HG03064 (cell line): ENCODE measurements around the gene ARHGAP10.
"Not testable (repeated sequence)": the region's sequence is repeated elsewhere in the genome, so short reads cannot be mapped to it uniquely, and the experiment has no call there.

Source experiments
- ATAC-seq: cut with Tn5 transposase; IDR thresholded peaks from one replicate; pipeline ENCODE4 v1.9.1; 2021; ENCODE audit warnings: low read depth; ENCODE audit not compliant: unreplicated experiment

Gene ARHGAP10

DNA sequence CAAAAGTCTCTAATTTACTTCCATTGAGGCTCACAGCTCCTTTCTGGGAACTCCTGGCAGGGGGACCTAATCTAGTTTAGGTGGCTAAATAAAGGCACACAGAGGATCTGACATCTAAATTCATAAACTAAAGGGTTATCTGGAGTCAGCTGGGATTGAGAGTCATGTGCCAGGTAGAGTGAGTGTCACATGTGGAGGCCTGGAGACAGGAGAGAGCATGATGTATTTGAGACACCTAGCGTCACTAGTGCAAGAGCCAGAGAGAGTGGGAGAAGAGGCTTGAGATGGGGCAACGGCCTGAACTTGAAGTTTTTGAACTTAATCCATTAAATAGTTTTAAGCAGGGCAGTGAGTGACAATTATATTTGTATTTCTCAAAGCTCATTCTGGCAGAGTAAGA is 152.6 kb downstream of the ARHGAP10 start:
- no peak for ATAC-seq

DNA sequence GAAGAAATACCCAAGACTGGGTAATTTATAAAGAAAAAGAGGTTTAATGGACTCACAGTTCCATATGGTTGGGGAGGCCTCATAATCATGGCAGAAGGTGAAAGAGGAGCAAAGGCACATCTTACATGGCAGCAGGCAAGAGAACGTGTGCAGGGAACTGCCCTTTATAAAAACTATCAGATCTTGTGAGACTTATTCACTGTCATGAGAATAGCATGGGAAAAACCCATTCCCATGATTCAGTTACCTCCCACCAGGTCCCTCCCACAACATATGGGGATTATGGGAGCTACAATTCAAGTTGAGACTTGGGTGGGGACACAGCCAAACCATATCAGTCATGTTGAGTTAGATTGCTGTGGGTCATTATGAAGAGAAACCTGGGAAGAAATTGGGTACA is 153.3 kb downstream of the ARHGAP10 start:
- not testable (repeated sequence) for ATAC-seq

DNA sequence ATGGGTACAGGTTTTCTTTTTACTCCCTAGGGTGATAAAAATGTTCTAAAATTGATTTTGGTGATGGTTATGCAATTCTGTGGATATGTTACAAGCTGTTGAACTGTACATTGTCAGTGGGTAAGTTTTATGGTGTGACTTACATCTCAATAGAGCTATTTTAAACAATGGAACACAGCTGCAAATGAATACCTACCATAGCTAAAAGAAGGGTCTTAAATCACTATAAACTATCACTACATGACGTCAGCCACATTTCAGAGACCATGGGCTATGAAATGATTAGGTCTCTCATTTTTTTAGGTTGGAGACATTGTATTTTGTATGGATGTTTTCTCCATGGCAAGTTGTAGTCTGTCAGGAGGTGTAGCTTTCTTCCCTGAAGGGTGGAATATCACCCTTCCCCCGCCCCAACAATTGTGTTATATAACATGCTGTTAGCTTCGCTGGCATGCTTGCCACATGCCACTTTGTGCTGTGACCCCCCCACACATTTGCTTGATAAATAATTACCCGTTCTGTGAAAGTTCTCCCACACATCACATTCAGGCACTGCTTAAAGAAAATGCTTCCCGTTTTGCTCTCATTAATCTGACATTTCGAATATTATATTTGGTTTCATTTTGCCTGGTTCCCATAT is 159.7 kb downstream of the ARHGAP10 start:
- ATAC-seq: no peak

DNA sequence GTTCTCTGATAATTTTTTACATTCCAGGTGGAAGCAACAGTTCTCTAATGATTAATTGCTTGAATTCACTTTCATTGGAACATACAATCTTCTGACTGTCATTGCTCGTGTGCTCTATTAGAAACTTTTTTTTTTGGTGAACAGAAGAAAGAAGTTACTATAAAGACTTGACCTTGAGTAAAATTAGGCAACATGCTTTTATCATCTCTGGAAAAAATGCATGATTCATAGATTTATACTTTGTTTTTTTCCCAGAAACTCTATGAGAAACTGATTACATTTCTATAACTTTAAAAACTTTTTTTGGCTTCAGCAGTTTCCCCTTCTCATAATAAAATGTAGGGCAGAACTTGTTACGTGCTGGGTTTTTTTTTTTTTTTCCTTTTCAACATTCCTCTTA is 167.6 kb downstream of the ARHGAP10 start:
- ATAC-seq: no peak

DNA sequence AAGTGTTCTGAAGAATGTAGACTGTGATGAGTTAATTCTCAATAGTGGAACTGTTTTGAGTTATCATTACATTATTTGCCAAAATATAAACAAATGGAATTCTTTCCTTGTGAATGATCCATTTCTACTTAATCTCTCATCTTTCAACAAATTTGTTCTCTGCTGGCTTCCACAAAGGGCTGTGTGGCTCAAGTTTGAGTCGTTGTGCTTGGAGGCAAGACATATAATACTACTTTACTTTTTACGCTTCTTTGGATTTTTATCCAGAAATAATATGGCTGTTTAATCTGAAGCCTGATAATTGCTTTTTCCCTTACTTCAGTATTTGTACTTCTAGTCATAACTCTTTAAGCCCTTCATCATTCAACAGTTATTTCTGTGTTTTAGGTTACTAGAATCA is 169.5 kb downstream of the ARHGAP10 start:
- ATAC-seq: no peak

DNA sequence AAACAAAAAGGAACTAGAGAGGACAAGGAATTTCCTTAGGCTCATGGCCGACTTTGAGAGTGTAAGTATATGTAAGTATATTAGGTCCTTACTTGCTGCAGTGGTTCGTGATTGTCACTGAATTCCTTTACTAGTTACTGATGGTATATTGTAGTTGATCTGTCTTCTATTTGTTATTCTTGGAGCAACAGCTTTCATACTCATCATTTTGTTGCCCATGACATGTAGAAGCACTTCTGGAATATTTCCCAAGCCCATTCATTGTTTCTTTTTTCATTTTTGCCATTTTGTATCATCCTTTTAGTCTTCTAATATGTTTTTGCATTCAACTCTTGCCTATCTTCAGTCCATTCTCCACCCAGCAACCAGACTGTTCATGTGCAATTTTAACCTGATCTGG is 170.0 kb downstream of the ARHGAP10 start:
- no peak for ATAC-seq

DNA sequence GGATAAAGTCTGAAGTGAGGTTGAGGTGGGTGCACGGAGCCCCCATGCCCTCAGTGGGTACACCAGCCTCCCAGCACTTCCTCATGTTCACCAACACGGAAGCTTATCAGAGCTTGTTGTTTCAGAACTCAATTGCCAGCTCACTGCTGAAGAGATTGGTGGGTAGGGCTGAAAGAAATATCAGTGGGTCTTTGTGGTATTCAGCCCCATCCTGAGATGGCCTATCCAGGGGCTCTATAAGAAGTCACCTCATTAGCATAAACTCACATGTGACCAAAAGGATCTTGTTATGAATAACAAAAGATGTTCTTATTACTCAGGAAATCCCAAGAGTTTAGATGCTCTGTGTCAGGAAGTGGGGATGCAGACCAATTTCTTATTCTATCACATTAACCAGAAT is 177.3 kb downstream of the ARHGAP10 start:
- ATAC-seq: no peak

DNA sequence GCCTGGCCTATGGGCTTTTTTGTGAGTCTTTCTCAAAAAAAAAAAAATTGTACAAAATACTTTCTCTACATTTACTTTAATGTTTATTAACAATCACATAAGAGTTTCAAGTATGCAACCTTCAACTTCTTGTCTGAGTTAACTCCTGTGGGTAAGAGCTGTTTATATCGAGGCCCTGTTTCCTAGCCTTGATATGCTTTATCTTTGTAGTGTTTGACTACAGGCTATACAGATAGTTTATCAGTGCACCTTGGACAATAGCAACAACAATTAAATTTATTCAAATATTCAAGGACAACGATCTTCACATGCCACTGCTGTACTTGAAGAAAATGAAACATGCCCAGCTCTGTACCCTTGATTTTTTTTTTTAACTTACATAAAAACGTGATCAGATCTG is 178.4 kb downstream of the ARHGAP10 start:
- no peak for ATAC-seq

DNA sequence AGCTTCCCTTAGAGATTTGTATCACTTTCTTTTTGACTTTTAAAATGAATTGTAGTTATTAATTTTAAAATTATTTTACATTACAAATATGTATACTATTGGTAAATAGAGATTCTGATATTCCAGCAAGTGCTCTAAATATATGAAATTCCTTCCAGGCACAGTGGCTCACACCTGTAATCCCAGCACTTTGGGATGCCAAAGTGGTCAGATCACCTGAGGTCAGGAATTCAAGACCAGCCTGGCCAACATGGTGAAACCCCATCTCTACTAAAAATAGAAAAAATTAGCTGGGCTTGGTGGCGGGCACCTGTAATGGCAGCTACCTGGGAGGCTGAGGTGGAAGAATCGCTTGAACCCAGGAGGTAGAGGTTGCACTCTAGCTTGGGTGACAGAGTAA is 180.2 kb downstream of the ARHGAP10 start:
- ATAC-seq: not testable (repeated sequence)

DNA sequence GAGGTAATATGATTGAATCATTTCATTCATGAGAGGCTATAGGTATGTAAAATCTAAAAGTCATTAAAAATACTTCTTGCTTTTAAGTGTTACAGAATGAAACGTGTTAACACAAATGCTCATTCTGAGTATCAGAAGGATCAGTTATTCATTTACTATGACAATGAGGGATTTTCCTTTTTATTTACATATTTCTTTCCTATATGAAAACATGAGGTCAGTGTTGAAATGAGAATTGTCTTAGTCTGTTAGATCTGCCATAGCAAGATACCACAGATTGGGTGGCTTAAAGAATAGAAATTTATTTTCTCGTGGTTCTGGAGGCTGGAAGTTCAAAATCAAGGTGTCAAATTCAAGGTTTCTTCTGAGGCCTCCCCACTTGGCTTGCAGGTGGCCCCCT is 181.2 kb downstream of the ARHGAP10 start:
- ATAC-seq: no peak

DNA sequence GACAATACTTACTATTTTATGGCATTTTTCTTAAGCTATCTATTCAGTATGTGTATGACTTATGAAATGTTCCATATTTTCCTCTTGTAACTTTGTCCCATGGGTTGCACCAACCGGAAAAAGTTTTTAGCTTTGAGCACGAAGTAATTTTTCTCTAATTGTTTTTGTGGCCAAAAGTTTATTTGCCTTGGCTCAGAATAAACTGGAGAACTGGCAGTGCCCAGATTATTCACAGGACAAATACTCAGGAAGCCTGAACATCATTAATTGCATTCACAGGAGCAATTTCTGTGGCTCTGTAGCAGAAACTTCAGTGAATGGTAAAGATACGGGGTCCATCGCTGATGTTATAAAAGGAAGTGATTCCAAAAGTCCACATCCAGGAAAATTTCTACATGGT is 184.5 kb downstream of the ARHGAP10 start:
- ATAC-seq: no peak

DNA sequence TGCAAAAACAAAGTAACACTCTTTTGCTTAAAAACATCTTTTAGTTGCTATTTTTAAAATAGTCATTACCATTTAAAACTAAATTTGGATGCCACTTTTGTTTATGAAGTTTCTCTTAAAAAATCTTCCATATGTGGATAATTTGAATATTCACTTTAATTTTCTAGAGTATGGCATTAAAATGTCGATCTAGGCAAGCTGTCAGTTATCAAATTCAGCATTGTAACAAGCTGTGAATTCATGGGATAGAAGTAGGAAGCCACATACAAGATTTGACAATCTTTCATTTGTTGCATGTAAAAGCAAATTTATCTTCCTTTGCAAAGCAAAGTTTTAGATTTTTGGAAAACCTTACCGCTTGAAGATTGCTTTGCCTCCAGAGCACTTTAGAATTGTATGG is 191.5 kb downstream of the ARHGAP10 start:
- ATAC-seq: no peak

DNA sequence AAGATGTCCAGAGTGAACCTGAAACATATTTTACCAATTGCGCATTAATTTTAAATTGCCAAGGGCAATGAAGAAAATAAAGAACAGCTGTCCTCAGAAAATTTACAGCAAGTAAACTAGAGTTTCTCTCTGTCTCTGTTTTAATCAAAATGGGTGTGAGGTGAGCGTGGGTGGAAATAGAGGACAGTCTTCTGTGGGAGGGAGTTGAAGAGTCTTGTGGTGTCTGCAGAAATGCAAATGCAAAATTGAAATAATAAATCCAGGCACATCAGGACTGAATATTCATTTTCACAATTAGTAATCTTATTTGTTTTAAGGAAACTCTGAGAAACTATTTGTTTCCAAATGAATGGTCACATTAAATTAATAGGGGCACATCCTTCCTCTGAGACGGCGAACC is 192.0 kb downstream of the ARHGAP10 start:
- ATAC-seq: no peak

DNA sequence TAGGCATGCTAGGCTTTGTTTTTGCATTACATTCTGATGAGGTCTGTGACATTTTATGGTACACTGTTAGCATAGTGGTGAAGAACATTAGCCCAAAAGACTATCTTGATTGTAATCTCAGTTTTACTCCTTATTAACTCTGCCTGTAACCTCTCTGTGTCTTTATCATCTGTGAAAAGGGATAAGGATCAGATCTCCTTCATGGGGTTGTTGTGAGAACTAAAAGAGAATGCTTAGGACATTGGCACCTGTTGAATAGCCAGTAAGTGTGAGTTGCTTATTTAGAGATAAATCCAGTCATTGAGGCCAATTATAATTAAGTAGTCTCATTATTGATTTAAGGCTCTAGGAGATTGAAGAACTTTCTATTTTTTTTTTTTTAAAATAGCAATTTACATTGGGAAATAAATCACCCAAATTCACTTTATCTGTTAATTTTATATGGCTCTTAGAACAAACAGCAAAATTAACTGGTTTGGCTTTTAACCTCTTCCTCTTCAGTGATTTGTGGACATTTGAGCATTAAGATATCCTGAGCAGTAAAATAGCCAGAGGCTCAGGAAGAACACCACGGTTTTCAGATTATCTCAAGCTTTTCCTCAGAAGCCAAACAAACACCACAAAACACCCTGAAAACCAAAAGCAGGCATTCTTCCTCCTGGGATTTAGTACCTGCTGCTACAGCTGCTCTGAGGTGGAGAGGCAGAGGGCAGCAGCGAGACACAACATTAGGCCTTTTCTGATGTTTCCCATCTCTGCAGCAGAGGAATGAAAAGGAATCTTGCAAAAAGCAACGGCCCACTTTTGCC is 192.9 kb downstream of the ARHGAP10 start:
- ATAC-seq: no peak

DNA sequence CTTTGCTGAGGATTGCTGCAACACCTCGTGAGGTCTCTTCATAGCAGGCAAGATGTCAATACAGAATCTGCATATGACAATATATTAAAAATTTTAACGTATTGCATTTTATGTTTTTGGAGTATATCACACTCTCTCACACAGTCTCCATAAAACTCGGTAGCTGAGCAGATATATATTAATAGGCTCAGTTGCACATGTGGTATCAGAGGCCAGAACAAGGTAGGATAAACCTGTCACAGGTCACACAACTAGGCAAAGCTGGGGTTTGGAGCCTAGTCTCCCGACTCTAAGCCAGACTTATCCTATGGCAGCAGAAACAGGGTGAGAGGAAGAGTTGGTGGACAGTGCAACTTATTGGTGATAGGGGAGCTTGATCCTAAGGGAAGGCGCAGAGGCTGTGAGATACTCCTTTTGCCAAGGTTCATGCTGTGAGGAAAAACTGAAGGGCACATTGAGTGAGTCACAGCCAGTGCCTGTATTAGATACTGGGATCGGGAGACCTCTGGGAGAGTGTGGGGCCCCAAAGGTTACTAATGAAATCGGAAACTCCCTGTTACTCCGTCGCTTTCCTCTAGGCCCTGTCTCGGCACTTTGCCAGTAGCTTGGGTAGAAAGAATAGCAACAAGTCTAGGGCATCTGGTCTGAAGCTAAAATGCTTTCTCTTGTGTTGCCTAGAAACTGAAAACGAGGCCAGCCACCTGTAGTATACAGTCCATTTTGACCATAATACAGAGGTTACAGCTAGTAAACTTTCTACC is 195.7 kb downstream of the ARHGAP10 start:
- ATAC-seq: no peak

DNA sequence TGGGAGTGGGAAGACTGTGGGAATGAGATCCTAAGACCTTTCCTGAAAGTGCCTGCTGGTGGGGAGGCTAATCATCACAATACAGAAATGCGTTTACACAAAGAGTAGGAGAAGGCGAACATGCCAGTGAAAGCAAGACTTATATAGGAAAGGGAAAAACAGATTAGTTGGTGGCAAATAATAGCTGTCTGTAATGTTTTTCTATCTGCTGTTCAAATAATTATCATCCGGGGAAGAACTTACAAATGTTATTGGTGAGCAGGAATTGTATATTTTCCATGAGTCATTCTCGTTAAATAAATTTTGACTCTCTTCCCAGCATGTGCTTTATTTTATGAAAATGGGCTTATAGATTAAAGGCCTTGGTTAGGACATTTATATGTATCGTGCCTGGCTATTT is 196.5 kb downstream of the ARHGAP10 start:
- no peak for ATAC-seq

DNA sequence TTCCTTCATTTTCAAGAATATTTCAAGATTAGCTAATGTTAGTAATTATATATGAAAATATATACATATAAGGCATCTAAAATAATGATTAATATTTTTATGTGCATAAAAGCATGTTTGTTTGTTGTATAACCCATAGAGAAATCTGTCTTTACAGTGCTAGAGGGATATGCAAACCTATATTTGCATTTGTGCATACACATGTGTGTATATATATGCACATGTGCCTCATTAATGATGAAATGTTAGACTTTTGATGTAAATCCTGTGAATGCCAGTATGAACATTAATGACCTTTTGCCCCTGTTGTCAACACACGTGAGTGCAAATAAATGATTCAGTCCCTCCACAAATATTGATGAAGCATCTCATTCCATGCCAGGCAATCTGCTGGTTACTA is 197.9 kb downstream of the ARHGAP10 start:
- no peak for ATAC-seq

DNA sequence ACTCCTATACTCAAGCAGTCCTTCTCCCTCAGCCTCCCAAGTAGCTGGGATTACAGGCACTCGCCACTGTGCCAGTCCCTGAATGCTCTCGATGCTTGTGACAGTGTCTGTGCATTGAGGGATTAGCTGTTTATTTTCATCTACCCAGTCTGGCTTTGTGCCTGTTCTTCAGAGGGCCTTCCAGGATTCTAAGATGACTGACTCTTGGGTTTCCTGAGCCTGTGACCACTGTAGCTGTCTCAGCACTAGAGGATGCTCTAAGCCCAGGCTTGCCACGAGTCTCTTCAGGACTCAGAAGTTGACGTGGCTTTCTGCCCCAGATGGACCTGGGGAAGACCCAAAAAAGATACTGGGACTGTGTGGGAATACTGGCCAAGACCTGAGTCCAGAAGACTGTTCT is 201.4 kb downstream of the ARHGAP10 start:
- ATAC-seq: no peak

DNA sequence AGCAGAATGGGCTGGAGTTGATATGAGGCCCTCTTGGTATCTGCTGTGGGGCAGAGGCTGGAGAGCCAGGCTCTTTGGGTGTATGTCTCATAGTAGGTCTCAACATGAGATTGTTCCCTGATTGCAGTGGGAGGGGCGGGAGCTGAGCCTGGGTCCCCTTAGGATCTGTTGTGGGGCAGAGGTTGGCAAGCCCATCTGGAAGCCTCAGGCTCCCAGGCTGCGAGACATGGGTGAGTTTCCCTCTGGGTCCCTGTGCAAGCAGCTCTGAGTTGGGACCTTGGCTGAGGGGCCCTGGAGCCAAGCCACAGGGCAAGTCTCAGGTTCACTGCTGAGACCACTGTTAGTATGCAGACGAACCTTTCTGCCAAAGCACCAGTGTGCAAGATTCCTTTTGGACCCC is 201.9 kb downstream of the ARHGAP10 start:
- ATAC-seq: no peak

DNA sequence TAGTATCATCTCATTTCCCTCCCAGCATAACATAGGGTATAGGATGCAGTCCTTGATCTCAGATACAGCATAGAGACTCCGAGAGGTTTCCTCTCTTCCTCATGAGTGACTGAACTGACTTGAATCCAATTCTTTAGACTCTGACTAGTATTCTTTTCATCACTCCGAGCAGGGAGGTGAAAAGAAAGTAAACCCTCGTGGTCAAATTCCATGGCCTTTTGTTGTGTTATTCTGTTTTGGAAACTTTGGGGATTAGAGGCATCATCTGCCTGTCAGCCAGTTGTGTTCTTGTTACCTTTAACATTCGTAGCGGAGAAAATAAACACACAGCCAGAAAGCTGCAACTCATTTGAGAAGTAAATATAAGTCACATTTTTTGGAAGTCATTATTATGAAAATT is 206.6 kb downstream of the ARHGAP10 start:
- no peak for ATAC-seq

DNA sequence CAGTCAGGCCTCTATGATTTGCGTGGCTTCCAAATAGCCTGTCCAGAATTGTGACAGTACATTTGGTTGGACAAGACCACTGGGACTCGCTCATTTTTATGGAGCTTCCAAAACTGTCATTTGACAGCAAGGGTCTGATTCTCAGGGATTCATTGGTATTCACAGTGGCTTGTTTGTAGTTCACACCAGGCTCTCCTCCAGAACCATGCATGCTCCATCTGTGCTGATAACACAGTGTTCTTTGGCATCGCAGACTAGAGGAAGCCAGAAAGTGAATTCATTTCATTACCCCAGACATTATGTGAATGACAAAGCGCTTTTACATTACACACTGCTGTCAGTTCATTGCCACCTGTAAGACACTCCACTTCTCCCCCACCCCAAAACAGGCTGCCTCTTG is 208.3 kb downstream of the ARHGAP10 start:
- ATAC-seq: no peak

DNA sequence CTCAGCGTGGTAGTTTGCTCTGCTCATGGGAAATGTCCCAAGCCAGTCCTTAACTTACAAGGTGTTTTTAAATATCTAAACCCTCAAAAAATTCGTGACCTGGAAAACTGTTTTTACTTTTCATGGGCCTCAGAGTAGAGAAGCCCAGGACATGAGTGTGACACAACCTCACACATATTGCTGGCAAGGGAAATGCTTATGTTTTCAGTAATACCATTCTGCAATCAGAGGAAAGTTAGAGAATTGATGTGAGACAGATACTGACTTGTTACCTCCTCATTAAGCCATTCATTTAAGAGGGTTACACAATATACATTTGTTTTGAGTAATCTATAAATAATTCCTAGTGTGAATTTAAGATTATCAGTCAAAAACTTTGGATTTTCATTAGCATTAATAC is 209.5 kb downstream of the ARHGAP10 start:
- no peak for ATAC-seq
